Astrocyte of the spinal cord (primary cell): ENCODE measurements around the gene TRIM3.
A peak's percentile ranks its signal among the peaks of the same experiment; 100 is the strongest.
"Not testable (repeated sequence)": the region's sequence is repeated elsewhere in the genome, so short reads cannot be mapped to it uniquely, and the experiment has no call there.

Source experiments
- DNase-seq: peaks from one replicate; pipeline ENCODE4 v3.0.0; 2011; ENCODE audit warnings: low read depth, low spot score
- H3K4me3 ChIP-seq: 2 replicates; pipeline ENCODE4 v1.5.1; 2011; ENCODE audit warnings: low read depth, mild to moderate bottlenecking, low read length, moderate library complexity
- in situ Hi-C: cut with HindIII; loops from 2 replicates; pipeline ENCODE4 v1.10.0; 2017; ENCODE audit warnings: low sequenced_read_pairs
- TF ChIP-seq, protein P1 (sequence below): IDR thresholded peaks from 2 replicates; pipeline ENCODE4 v1.5.1; 2012; ENCODE audit warnings: low read depth, mild to moderate bottlenecking, low read length, inconsistent platforms

The TRIM3 gene

DNA sequence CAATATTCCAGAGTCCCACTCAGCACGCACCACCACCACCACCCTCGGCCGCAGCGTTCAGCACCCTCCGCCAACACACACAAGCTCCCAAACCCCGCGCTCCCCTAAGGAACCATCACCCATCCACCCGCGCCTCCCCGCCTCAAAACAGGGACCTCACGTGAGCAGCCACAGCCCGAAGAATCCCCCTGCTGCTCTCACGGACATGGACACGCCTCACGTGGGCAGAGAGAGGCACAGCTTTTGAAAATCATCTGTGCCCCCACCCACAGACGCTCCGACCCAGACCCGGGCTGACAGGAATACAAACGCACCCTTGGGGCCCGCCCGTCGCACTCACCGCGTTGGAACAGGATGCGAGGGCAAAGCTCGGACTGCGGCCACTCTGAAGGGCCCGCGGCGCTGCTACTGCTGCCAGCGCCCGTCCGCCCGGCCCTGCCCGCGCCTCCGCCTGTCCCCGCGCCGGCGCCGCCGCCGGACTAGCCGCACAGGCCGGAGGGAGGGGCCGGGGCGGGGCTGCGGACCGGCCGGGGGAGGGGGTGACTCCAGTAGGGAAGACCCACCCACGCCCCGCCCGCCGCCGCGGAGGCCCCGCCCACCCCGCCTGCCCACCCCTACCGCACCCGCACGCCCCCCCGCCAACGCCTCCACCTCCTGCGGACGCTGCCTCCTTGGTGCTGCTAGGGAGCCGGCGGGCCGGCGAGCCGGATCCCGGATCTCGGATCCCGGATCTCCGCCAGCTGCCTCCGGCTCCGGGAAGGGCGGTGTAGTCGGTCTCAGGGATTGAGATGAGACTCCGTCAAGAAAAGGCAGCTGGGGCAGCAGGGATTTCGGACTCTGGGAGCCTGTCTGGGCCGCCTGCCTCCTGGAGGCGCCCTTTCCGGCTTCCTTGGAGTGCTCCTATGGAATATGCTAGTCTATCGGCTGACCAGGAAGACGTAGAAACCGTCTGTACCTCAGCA lies at the start of gene TRIM3:
Gene TRIM3 (minus strand): TSS at position 491 of the 962 bp plus-strand sequence. CDS start 8,246 bp downstream, outside the sequence.
- peak; percentile 91 for DNase-seq
- TF ChIP-seq, protein P1, sequence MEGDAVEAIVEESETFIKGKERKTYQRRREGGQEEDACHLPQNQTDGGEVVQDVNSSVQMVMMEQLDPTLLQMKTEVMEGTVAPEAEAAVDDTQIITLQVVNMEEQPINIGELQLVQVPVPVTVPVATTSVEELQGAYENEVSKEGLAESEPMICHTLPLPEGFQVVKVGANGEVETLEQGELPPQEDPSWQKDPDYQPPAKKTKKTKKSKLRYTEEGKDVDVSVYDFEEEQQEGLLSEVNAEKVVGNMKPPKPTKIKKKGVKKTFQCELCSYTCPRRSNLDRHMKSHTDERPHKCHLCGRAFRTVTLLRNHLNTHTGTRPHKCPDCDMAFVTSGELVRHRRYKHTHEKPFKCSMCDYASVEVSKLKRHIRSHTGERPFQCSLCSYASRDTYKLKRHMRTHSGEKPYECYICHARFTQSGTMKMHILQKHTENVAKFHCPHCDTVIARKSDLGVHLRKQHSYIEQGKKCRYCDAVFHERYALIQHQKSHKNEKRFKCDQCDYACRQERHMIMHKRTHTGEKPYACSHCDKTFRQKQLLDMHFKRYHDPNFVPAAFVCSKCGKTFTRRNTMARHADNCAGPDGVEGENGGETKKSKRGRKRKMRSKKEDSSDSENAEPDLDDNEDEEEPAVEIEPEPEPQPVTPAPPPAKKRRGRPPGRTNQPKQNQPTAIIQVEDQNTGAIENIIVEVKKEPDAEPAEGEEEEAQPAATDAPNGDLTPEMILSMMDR: peak; percentile 53
- in situ Hi-C loops: no loop called here
- peak within 1 kb of the TSS; percentile 91 for H3K4me3 ChIP-seq

DNA sequence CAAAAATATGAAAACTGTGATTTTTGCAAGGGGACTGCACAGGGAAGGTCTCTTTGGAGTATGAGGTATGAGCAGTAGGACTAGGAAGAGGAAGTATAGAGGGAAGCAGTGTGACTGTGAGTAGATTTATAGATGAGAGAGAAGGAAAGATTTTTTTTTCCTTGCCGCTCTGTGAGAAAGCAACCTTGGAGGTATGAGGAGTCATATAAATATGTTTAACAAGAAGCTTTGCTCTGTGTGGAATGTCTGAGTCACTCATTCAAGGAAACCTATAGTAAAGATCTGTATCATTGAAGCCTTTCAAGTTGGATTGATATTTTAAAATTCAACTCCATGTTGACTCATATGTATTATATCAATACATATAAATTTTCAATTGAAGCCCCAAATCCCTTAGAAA lies 49.5 kb upstream of the TRIM3 start:
- TF ChIP-seq, protein P1: no peak
- peak; percentile 53 for DNase-seq
- in situ Hi-C loops: no loop called here
- no peak overlapping the region for H3K4me3 ChIP-seq

- H3K4me3 ChIP-seq, DNase-seq, in situ Hi-C loops: not testable (repeated sequence)
Measured at GRCh38 chr11:6521946-6522345, 48.2 kb upstream of the TRIM3 start.

DNA sequence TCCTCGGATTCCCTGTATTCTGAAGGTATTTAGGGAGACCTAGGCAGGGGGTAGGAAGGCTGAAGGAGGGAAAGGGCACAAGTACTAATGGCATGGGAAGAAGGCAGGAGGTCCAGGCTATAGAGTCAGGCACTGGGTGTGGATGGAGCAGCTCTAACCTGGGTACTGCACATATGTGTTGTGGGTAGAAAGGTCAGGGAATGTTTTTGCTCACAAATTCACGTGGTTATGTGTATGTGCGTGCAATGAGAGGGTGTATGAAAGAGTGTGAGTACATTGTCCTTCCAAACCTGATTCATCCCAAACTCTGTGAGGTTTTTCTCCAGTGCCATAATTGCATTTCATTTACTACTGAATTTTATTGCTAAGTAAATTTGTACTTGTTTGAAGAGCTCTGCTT lies 46.5 kb upstream of the TRIM3 start:
- H3K4me3 ChIP-seq: no peak overlapping the region
- in situ Hi-C loops: no loop called here
- DNase-seq: no peak
- TF ChIP-seq, protein P1: no peak

- TF ChIP-seq, protein P1: no peak
- H3K4me3 ChIP-seq: no peak overlapping the region
- in situ Hi-C loops: no loop called here
- no peak for DNase-seq
Measured at GRCh38 chr11:6516865-6517264, 43.1 kb upstream of the TRIM3 start.

- in situ Hi-C loops: no loop called here
- TF ChIP-seq, protein P1: peak; percentile 76
- DNase-seq: peak; percentile 67
- H3K4me3 ChIP-seq: no peak overlapping the region
Measured at GRCh38 chr11:6505577-6506240, 32.0 kb upstream of the TRIM3 start.

DNA sequence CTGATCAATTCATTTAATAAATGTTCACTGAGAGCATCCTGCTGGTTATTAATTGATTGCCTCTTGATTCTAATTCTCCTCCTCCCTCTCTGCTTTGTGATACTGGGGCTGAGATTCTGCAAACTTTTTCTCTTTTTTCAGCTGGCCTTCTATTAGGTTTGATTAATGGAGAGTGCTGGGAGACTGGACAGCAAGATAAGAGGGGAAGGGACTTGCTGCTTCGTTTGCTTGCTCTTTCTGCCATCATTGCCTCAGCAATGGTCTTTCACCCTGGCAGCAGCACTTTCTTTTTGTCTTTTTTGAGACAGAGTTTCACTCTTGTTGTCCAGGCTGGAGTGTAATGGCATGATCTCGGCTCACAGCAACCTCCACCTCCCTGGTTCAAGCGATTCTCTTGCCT lies 30.4 kb upstream of the TRIM3 start:
- TF ChIP-seq, protein P1: no peak
- DNase-seq: no peak
- H3K4me3 ChIP-seq: no peak overlapping the region
- in situ Hi-C loops: no loop called here
